Mucosa of descending colon (tissue), 3 donors: Measurements from ENCODE around the gene SHB. TPM values are rescaled to one million over a fixed set of nuclear protein-coding genes. Genes with fewer than 3 reads are reported as not detected.

Experiments
- ATAC-seq: fragments of 200-7000 bp; cut with Tn5 transposase; one replicate; pipeline ENCODE4 v1.9.1; 2020; ENCODE audit warnings: mild to moderate bottlenecking, moderate library complexity
- DNase-seq, 3 donors: peaks; one replicate each; pipeline ENCODE4 v3.0.0-alpha.2; 2020
- H3K36me3 ChIP-seq: fragments of 200-600 bp; one replicate; pipeline ENCODE4 v1.8.0; 2021; ENCODE audit warnings: low read depth, mild to moderate bottlenecking
- H3K4me1 ChIP-seq: fragments of 200-600 bp; one replicate; pipeline ENCODE4 v1.8.0; 2021; ENCODE audit warnings: low read depth, mild to moderate bottlenecking
- H3K4me3 ChIP-seq: fragments of 200-600 bp; one replicate; pipeline ENCODE4 v1.8.0; 2021; ENCODE audit warnings: mild to moderate bottlenecking
- H3K9me3 ChIP-seq: fragments of 200-600 bp; one replicate; pipeline ENCODE4 v1.8.0; 2021; ENCODE audit warnings: mild to moderate bottlenecking
- intact Hi-C, 2 donors: fragments of 100-400 bp; cut with DNase I in 1 of 2; cut with micrococcal nuclease in 1 of 2; formaldehyde crosslinking; loops; one replicate each; pipeline versions ENCODE4 v1.11.0 to v1.11.1; 2022; cut with DNase I, micrococcal nuclease
- total RNA-seq, 3 donors: library from RNA; stranded (reverse); fragmentation: NEBNext Ultra II Directional in 2 of 3; extraction: Animal tissue kit (Norgen Biotek cat#: 25700) in 2 of 3; gene quantifications; one replicate each; pipeline versions ENCODE4 v1.2.1 to v1.2.4, GENCODE V29; 2021 to 2023
- TF ChIP-seq, protein P1 (sequence below): fragments of 200-600 bp; IDR thresholded peaks from one replicate; pipeline ENCODE4 v1.8.0; 2022; ENCODE audit warnings: antibody characterized with exemption, mild to moderate bottlenecking
- donor health status: DM: no; HTN: no; CAD: no; lungs with moderate emphysema.
- donor health status: DM: no; HTN: no; CAD: no.
- donor health status: DM: no; HTN: yes; CAD: no.

The SHB gene
- total RNA-seq, 3 donors from 2014 or later, result 20.3 to 23.9 (median 20.6) TPM

DNA sequence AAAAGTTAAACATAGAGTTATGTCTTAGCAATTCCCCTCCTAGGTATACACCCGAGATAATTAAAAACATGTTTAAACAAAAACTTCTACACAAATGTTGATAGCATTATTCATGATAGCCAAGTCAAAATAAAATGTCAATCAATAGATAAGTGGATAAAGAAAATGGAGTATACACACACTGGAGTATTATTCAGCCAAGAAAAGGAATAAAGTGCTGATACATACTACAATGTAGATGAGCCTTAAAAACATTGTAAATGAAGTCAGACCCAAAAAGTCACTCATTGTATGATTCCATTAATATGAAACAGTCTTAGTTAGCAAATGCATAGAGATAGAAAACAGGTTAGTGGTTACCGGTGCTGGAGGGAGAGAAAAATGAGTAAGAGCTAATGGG, 34.3 kb upstream of the SHB start:
- intact Hi-C loops, result no loop called here
- Histone ChIP-seq H3K4me1 (no peaks in the 10 kb centered on the region), H3K9me3 (no peaks in the 10 kb centered on the region), H3K36me3 (no peaks in the 10 kb centered on the region), H3K4me3 (no peak overlapping the region)
- TF ChIP-seq, protein P1, sequence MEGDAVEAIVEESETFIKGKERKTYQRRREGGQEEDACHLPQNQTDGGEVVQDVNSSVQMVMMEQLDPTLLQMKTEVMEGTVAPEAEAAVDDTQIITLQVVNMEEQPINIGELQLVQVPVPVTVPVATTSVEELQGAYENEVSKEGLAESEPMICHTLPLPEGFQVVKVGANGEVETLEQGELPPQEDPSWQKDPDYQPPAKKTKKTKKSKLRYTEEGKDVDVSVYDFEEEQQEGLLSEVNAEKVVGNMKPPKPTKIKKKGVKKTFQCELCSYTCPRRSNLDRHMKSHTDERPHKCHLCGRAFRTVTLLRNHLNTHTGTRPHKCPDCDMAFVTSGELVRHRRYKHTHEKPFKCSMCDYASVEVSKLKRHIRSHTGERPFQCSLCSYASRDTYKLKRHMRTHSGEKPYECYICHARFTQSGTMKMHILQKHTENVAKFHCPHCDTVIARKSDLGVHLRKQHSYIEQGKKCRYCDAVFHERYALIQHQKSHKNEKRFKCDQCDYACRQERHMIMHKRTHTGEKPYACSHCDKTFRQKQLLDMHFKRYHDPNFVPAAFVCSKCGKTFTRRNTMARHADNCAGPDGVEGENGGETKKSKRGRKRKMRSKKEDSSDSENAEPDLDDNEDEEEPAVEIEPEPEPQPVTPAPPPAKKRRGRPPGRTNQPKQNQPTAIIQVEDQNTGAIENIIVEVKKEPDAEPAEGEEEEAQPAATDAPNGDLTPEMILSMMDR, result no peak
- DNase-seq (no peak), ATAC-seq (no peak)

DNA sequence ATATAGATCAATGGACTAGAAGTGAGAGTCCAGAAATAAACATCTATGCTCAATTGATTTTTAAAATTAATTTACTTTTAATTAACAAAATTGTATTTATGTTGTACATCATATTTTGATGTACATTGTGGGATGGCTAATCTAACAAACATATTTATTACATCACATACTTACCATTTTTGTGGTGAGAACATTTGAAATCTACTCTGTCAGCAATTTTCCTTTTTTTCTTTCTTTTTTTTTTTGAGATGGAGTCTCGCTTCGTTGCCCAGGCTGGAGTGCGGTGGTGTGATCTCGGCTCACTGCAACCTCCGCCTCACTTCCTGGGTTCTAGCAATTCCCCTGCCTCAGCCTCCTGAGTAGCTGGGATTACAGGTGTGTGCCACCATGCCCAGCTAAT, 32.4 kb upstream of the SHB start:
- intact Hi-C loops, result no loop called here
- H3K4me3 ChIP-seq, result no peak overlapping the region
- H3K4me1 ChIP-seq, result no peaks in the 10 kb centered on the region
- TF ChIP-seq, protein P1, result no peak
- no peaks in the 10 kb centered on the region for H3K9me3 ChIP-seq
- ATAC-seq (no peak), DNase-seq (no peak)
- no peaks in the 10 kb centered on the region for H3K36me3 ChIP-seq

DNA sequence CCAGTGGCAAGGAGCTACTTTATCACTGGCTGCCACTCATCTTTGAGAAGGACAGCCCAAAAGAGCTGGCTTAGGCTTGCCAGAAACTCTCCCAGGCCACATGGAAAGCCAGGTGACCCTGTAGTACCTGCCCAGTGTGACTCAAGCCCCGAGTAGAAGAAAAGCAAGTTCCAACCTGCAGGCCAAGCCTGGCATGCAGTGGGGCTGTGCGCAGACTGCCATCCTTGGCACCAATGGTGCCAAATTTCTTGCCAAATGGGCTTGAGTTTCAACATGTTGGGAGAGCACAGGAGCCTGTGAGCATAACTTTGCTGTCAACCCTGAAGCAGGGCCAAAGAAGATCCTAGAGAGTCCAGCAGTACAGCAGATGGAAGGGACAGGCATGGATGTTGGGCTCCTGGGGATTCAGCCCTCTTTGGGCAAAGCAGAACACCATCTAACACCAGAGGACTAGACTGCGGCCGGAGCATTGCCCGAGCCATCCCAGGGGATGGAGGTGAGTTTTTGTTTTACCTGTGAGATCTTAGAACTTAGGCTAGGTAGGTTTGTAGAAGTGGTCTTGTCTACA, 27.3 kb upstream of the SHB start:
- ATAC-seq, result no peak
- no peak for DNase-seq
- Histone ChIP-seq H3K4me1 (no peaks in the 10 kb centered on the region), H3K9me3 (no peaks in the 10 kb centered on the region), H3K4me3 (no peak overlapping the region), H3K36me3 (no peaks in the 10 kb centered on the region)
- intact Hi-C loops, result no loop called here
- TF ChIP-seq, protein P1, result no peak

DNA sequence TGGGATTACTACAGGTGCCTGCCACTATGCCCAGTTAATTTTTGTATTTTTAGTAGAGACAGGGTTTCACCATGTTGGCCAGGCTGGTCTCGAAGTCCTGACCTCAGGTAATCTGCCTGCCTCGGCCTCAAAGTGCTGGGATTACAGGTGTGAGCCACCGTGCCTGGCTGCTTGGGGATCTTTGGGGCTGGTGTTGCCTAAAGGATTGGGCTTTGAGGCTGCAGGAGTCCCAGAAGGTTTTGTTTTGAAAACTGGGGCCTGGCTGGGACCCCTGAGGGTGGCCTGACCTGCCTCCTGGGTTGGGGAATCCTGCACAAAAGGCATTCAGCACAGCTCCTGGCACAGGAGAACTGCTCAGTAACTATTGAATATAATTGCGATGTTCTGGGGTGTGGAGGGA, 25.1 kb upstream of the SHB start:
- DNase-seq (no peak), ATAC-seq (no peak)
- Histone ChIP-seq H3K4me3 (no peak overlapping the region), H3K9me3 (no peaks in the 10 kb centered on the region), H3K4me1 (no peaks in the 10 kb centered on the region), H3K36me3 (no peaks in the 10 kb centered on the region)
- intact Hi-C loops, result no loop called here
- TF ChIP-seq, protein P1, result no peak

DNA sequence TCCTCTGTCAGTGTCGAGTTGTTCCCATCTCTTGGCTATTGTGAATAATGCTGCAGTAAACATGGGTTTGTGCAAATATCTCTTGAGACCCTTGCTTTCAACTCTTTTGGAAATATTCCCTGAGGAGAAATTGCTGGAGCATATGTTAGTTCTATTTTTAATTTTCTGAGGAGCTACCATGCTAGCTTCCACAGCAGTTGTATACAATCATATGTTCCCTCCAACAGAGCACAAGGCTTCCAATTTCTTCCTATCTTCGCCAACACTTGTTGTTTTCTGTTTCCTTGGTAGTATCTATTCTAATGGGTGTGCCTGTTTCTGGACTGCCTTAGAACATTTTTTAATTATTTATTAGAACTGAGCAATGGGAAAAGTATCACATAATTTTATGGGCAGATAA, 23.6 kb upstream of the SHB start:
- no peaks in the 10 kb centered on the region for H3K9me3 ChIP-seq
- ATAC-seq, result no peak
- no peak for DNase-seq
- no peaks in the 10 kb centered on the region for H3K36me3 ChIP-seq
- no peak overlapping the region for H3K4me3 ChIP-seq
- intact Hi-C loops, result no loop called here
- no peaks in the 10 kb centered on the region for H3K4me1 ChIP-seq
- TF ChIP-seq, protein P1, result no peak

DNA sequence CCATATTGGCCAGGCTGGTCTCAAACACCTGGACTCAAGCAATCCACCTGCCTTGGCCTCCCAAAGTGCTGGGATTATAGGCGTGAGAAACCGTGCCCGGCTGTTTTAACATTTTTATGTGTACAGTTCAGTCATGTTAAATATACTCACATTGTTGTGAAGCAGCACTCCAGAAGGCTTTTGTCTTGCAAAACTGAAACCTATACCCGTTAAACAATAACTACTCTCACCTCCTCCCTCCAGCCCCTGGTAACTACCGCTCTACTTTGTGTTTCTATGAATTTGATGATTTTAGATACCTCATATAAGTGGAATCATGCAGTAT, 23.1 kb upstream of the SHB start:
- H3K4me1 ChIP-seq, result no peaks in the 10 kb centered on the region
- H3K4me3 ChIP-seq, result no peak overlapping the region
- TF ChIP-seq, protein P1, result no peak
- intact Hi-C loops, result no loop called here
- H3K9me3 ChIP-seq, result no peaks in the 10 kb centered on the region
- ATAC-seq (no peak), DNase-seq (no peak)
- H3K36me3 ChIP-seq, result no peaks in the 10 kb centered on the region
